Measurements from ENCODE around the gene SLAIN1.

DNA sequence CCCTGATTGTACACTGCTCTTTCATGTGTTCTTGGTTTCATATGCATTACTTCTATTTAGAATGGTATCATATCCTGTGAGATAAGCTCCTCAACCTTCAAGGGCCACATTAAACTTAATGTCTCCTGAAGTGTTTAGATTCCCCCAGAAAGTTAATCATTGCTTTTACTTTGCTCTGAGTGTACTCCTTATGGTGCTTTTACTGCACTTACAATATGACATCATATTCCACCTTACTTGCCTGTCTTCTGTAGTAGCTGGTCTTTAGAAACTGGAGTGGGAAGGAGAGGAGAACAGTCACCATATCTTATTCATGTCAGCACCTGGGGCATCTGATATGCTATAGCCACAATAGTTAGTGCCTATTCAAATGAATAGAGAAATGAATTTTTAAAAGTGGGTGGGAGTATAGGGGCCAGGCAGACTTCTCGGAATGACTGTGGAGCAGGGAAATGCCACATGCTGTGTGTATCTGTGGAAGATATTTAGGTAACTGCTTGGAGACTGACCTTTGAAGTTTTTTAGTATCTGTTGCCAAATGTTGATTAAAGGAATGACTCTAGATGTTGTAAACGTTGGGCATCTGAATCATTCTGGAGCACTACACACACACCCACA, 40.2 kb downstream of the SLAIN1 start:
- TF ChIP-seq POLR2AphosphoS5 (IDR thresholded peaks at IDR 0.05; ENCODE audit: low read depth, low read length): no peak
- no peak for TF ChIP-seq POLR2A (IDR thresholded peaks at IDR 0.05; ENCODE audit: low read depth, low read length)

All from GM12892 (cell line).